GM19397 (cell line): ENCODE measurements around the gene HSD11B2.

ENCODE experiments used
- ATAC-seq: cut with Tn5 transposase; IDR thresholded peaks from one replicate; pipeline ENCODE4 v1.9.1; 2021; ENCODE audit warnings: mild to moderate bottlenecking, moderate library complexity; ENCODE audit not compliant: unreplicated experiment

Gene HSD11B2

DNA sequence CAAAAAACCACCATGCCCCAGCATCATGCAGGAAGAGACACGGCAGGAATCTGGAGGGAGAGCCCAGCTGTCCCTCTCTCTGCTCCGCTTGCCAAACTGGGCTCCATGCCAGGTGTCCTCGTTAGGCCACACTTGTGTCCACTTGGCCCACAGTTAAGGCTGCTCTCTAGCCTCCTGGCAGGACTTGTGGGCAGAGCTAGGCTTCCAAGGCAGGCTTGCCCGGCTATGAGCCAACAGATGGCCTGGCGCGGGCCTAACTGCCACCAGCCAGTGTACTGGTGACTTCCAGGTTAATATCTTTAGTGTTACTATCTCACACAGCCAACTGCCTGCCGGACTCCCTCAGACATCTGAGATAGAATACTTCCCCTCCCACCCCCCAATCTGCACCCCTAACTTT, 39.4 kb downstream of the HSD11B2 start:
- ATAC-seq: no peak

- ATAC-seq: no peak
Measured at GRCh38 chr16:67471758-67472384, 41.0 kb downstream of the HSD11B2 start.

DNA sequence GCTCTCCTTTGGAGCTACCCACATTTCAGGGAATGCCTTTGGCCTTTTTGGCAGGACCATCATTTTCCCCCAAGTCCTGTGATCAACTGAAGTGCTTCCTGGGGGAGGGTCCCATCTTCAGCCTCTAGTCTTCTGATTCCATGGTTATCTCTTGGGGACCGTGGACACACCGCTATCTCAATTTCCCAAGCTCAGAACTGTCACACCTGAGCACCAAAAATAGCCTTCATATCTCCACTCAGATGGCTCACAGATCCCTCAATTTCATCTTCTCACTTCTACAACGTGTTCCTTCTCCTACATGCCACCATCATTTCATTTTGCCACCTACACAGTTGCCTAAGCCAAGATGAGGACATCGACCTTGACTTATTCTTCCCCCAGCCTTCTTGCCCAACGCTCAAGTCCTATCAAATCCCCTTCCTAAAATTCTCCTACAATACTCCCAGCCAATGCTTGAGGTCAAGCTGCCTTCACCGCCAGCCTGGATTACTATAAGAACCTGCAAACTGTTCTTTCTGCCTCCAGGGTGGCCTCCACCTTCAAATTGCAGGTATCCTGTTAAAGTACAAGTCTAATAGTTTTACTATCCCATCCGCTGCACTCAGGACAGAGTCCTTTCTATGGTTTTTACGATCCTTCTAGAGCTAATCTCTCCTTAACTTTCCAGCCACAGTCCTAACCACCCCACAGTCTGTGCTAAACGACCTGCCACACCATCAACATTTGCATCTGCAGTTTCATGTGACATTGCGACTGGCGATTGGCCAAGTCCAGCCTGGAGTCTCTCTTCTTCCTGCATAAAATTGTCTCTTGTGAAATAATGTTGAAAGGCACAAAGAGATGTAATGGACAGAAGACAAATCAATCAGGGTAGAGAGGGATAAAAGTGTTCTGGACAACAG, 43.9 kb downstream of the HSD11B2 start:
- no peak for ATAC-seq

DNA sequence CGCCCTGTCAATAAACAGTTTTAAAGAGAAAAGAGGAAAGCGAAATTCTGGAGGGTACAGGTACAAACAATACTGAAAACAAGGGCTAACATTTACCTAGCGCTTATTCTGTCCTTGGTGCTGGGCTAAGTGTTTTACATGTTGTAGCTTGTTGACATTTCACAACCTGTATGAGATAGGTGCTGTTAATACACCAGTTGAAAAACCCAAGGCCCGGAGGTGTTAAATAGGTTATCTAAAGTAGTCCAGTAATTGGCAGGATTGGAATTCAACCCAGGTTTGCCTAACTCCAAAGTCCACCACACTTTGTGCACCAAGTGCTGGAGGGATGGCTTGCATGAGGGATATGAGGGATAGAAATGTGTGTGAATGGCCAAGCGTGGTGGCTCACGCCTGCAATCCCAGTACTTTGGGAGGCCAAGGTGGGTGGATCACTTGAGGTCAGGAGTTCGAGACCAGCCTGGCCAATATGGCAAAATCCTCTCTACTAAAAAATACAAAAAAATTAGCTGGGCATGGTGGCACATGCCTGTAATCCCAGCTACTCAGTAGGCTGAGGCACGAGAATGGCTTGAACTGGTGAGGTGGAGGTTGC, 47.1 kb downstream of the HSD11B2 start:
- ATAC-seq: no peak

DNA sequence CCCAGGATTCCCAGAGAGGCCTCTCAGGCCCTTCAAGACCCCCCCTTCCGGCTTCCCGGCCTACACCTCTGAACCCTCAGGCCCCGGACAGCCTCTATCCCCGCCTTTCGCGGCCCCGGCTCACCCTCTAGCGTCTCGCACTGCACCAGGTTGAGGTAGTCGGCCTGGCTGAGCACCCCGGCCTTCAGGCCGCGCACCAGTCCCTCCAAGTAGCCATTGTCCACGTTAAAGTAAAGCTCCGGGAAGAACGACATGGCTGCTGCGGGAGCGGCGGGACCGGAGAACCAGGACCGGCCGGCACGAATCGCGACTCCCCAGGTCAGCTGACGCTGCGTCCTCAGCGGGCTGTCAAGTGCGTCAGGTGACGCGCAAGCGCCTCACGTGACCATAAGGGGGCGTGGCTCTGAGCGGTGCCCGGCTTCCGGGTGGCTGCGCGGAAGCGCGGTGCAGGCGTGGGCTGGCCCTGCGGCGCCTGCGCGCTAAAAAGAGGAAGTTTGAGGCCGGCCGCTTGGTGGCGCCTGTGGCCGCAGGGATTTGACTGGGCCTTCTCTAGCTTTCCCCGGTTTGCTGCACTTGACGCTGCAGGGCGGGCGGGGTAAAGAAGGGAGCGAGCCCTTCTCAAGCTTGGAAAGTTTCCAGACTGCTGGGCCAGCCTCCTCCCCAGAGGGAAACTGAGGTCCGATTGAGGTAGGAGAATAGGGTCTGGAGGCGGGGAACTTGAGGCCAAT, 50.1 kb downstream of the HSD11B2 start, which contains the start of gene ATP6V0D1:
ATP6V0D1 (minus strand) TSS at position 325 of the 728 bp plus-strand sequence; CDS start at position 254, 71 bp downstream.
- ATAC-seq: peak; percentile 88

DNA sequence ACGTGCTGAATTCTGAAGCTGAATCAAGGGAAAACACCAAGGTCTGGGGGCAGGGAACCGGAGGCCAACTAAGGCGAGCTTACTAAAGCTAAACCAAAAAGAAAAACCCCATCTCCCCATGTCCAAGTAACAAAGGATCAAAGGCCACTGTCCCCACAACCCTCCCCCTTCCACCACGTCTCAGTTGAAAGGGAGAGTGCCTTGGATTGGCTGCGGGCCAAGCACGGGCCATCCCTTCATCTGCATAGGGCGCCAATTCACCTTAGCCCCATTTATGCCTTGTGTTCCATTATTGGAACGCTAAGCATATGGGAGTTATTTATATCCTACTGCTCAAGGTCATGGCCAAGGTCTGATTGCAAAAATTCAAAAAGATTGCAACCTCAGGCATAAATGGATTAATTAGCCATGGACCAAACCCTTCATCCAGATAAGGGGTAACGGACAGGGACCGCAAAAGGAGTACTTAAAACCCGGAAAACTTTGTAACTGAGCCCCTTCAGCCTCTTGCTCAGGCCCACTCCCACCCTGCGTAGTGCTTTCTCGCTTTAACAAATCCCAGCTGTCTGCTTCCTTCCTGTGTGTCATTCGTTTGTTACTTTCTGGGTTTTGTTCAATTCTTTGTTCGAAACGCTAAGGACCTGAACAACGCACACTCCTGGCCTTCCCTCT, 50.8 kb downstream of the HSD11B2 start:
- no peak for ATAC-seq

- ATAC-seq: no peak
Measured at GRCh38 chr16:67482233-67482924, 51.5 kb downstream of the HSD11B2 start.

DNA sequence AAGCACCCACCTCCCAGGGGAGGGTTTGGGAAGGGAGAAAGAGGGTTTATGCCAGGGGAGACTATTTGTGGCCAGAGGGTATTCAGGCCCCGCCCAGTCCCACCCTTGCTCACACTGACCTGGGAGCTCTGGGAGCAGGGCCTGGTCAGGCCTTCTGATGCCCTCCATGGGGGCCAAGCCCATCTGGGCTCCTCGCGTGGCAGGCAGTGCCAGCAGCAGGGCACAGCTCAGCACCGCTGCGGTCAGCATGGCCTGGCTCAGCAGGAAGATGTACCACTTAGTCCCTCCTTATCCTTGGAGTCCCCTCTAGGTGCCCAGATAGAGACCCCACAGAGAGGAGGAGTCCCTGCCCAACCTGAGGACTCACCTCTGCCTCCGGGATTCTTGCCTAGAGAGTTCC, 52.2 kb downstream of the HSD11B2 start, which contains the start of gene AGRP:
AGRP (minus strand) TSS at position 398 of the 400 bp plus-strand sequence; CDS start at position 249, 149 bp downstream.
- ATAC-seq: no peak

DNA sequence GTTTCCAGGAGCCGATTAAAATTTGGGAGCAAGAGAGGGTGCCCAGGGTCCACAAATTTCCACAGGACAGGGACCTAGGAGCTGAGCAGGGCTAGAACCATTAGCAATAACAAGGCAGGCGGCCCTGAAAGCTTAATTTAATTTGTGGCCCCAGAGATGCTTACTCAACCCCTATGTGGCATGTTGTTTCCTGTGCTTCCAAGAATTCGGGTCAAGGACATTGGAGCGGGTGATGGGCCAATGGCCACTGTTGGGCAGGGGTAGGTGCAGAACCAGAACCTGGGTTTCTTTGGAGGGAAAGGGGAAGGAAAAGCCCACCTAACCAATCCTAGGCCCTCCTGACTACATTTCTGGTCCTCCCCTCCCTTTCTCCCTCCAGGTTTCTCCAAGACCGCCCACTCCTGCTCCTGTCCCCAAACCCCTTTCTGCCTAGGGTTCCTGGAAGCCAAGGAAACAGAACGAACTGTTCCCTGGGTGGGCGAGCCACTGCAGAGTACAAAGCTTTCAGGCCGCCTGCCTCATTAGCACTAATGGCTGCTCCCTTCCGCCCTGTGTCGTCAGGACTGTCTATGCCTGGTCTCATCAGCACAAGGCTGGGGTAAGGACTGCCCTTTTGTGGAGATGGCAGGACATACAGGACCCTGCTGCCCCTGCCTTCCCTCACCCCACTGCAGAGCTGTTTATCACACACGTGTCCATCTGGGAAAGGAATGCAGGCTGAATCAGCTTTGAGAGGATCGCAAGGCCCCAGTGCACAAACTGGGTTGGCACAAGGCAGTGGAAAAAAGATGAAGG, 53.0 kb downstream of the HSD11B2 start:
- no peak for ATAC-seq

DNA sequence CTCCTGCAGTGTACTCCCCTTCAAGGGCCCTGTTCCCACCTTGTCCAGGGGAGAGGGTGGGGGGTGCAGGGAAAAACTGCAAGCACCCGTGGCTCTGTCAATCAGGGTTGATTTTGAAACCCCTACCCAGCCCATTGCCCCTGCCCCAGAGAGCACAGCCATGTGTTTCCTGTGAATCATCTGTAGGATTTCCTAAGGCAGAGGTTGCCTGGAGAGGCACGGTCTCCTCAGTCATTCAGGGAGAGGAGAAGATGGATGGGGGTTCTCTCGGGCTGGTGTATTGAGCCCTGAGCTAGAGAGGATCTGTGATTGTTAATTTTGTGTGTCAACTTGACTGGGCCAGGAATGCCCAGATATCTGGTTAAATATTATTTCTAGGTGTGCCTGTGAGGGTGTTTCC, 55.9 kb downstream of the HSD11B2 start:
- ATAC-seq: no peak
